Measurements from ENCODE around the gene ZCCHC3. TPM values are rescaled to one million over a fixed set of nuclear protein-coding genes. Genes with fewer than 3 reads are reported as not detected.

The ZCCHC3 gene
- total RNA-seq, 2 donors from 2014 or later, result 16.3 to 27.0 TPM

GRCh38 chr20:347640-348484, 50.5 kb downstream of the ZCCHC3 start:
- Histone ChIP-seq H3K9me3 (no peaks in the 10 kb centered on the region), H3K4me3 (peak overlapping the region; percentile 57 to 62), H3K27ac (peak overlapping the region; percentile 94 to 97), H3K36me3 (no peaks in the 10 kb centered on the region), H3K27me3 (replicated peaks; ENCODE audit: insufficient read depth) (no peaks in the 10 kb centered on the region), H3K4me1 (replicated peaks) (peaks cover 9% of the 10 kb centered on the region)
- WGBS, result 0% methylated on average over 50 of the region's 61 CpGs
- TF ChIP-seq POLR2A (IDR thresholded peaks at IDR 0.05), result peak; percentile 53
- no peak for TF ChIP-seq CTCF (IDR thresholded peaks at IDR 0.05)
- peak; percentile 72 for TF ChIP-seq POLR2AphosphoS5 (IDR thresholded peaks at IDR 0.05)
- peak; percentile 88 for DNase-seq (ENCODE audit: low spot score)
- intact Hi-C loops (cut with DNase I), result no loop called here

- no peak for DNase-seq (ENCODE audit: low spot score)
- 87% methylated on average over 19 of the region's 19 CpGs for WGBS
- peak overlapping the region; percentile 94 to 97 for H3K27ac ChIP-seq
- H3K4me3 ChIP-seq, result no peak overlapping the region
- peaks cover 9% of the 10 kb centered on the region for H3K4me1 ChIP-seq (replicated peaks)
- no peaks in the 10 kb centered on the region for H3K36me3 ChIP-seq
- no peaks in the 10 kb centered on the region for H3K9me3 ChIP-seq
- TF ChIP-seq POLR2AphosphoS5 (IDR thresholded peaks at IDR 0.05) (peak; percentile 30), POLR2A (IDR thresholded peaks at IDR 0.05) (no peak)
- no peaks in the 10 kb centered on the region for H3K27me3 ChIP-seq (replicated peaks; ENCODE audit: insufficient read depth)
- intact Hi-C loops (cut with DNase I), result no loop called here
Measured at GRCh38 chr20:348972-349841, 51.8 kb downstream of the ZCCHC3 start.

Other genes with a start within 250 kb of the ZCCHC3 start
- not detected for gene DEFB125, start 209.9 kb upstream of the ZCCHC3 start, total RNA-seq
- not detected for gene DEFB126, start 155.0 kb upstream of the ZCCHC3 start, total RNA-seq
- gene DEFB127, start 140.1 kb upstream of the ZCCHC3 start, total RNA-seq, result not detected
- gene DEFB128, start 107.9 kb upstream of the ZCCHC3 start, total RNA-seq, result not detected
- not detected for gene DEFB129, start 70.3 kb upstream of the ZCCHC3 start, total RNA-seq
- 1 to 10 TPM; 2.2 to 3.3 TPM for gene DEFB132, start 39.8 kb upstream of the ZCCHC3 start, total RNA-seq
- gene C20orf96, start 6.8 kb upstream of the ZCCHC3 start, total RNA-seq, result 10 to 100 TPM in 1 of 2 donors, 1 to 10 TPM in 1; 4.7 to 16.1 TPM
- gene SOX12, start 28.0 kb downstream of the ZCCHC3 start, total RNA-seq, result 10 to 100 TPM; 10.7 to 21.0 TPM
- gene NRSN2, start 49.5 kb downstream of the ZCCHC3 start, total RNA-seq, result 10 to 100 TPM; 26.3 to 48.3 TPM
- 10 to 100 TPM; 11.8 to 22.7 TPM for gene TRIB3, start 83.2 kb downstream of the ZCCHC3 start, total RNA-seq
- 100 to 1,000 TPM; 108 to 158 TPM for gene RBCK1, start 110.7 kb downstream of the ZCCHC3 start, total RNA-seq
- gene TBC1D20, start 165.0 kb downstream of the ZCCHC3 start, total RNA-seq, result 10 to 100 TPM; 38.0 to 53.1 TPM
- gene CSNK2A1, start 246.2 kb downstream of the ZCCHC3 start, total RNA-seq, result 100 to 1,000 TPM in 1 of 2 donors, 10 to 100 TPM in 1; 66.9 to 152 TPM